Dermis blood vessel endothelial cell (primary cell): ENCODE data around the gene CMPK1. TPM values are rescaled to one million over a fixed set of nuclear protein-coding genes. Genes with fewer than 3 reads are reported as not detected.
"Not testable (repeated sequence)": the region's sequence is repeated elsewhere in the genome, so short reads cannot be mapped to it uniquely, and the experiment has no call there.

Source experiments
- DNase-seq: peaks from one replicate; pipeline ENCODE4 v3.0.0; 2010
- total RNA-seq: library from RNA; depleted of rRNA; stranded (reverse); fragments of >200 nt; gene quantifications from 2 replicates; pipeline ENCODE4 v1.2.3, GENCODE V29; 2014

CMPK1 gene
- 112 and 130 TPM in 2 replicates for total RNA-seq

GRCh38 chr1:47333578-47333921 is at the start of gene CMPK1:
TSS of gene CMPK1 (plus strand) at chr1:47333790. CDS start at chr1:47333946, 156 bp downstream.
- DNase-seq, result peak; percentile 91

- DNase-seq, result not testable (repeated sequence)
Measured at GRCh38 chr1:47288116-47288515, 45.5 kb upstream of the CMPK1 start.

- not testable (repeated sequence) for DNase-seq
Measured at GRCh38 chr1:47294863-47295262, 38.7 kb upstream of the CMPK1 start.

GRCh38 chr1:47295579-47295978 is 38.0 kb upstream of the CMPK1 start:
- no peak for DNase-seq

GRCh38 chr1:47298025-47298699 is 35.4 kb upstream of the CMPK1 start:
- peak; percentile 30 for DNase-seq

GRCh38 chr1:47302472-47302871 is 31.1 kb upstream of the CMPK1 start:
- no peak for DNase-seq

GRCh38 chr1:47309427-47309826 is 24.2 kb upstream of the CMPK1 start:
- DNase-seq, result no peak

GRCh38 chr1:47313915-47314664 is 19.5 kb upstream of the CMPK1 start, which contains the start of gene STIL:
TSS of gene STIL (minus strand) at chr1:47314147. CDS start at chr1:47310319, 3,828 bp downstream.
- DNase-seq, result peak; percentile 100

GRCh38 chr1:47317841-47318240 is 15.7 kb upstream of the CMPK1 start:
- no peak for DNase-seq

- DNase-seq, result not testable (repeated sequence)
Measured at GRCh38 chr1:47319968-47320367, 13.6 kb upstream of the CMPK1 start.

- no peak for DNase-seq
Measured at GRCh38 chr1:47323599-47324031, 10.0 kb upstream of the CMPK1 start.

- DNase-seq, result no peak
Measured at GRCh38 chr1:47324682-47325081, 8.9 kb upstream of the CMPK1 start.

- peak; percentile 35 for DNase-seq
Measured at GRCh38 chr1:47325528-47325927, 8.1 kb upstream of the CMPK1 start.

- DNase-seq, result no peak
Measured at GRCh38 chr1:47326271-47326670, 7.3 kb upstream of the CMPK1 start.

- no peak for DNase-seq
Measured at GRCh38 chr1:47328992-47329391, 4.6 kb upstream of the CMPK1 start.

- DNase-seq, result no peak
Measured at GRCh38 chr1:47330212-47330611, 3.4 kb upstream of the CMPK1 start.

- DNase-seq, result no peak
Measured at GRCh38 chr1:47331875-47332274, 1.7 kb upstream of the CMPK1 start.

GRCh38 chr1:47332779-47333577 is 612 bp upstream of the CMPK1 start:
- DNase-seq, result no peak

GRCh38 chr1:47333922-47334764 is 553 bp downstream of the CMPK1 start:
- DNase-seq, result peak; percentile 86

- no peak for DNase-seq
Measured at GRCh38 chr1:47334765-47335435, 1.3 kb downstream of the CMPK1 start.

GRCh38 chr1:47337350-47337749 is 3.8 kb downstream of the CMPK1 start:
- DNase-seq, result no peak
